Measurements from ENCODE around the gene IL23R. TPM values are rescaled to one million over a fixed set of nuclear protein-coding genes. Genes with fewer than 3 reads are reported as not detected.

The IL23R gene
- total and polyA plus RNA-seq, 4 donors, result 0.08 to 0.09 TPM; not detected in 2

- Histone ChIP-seq H3K4me3 (ENCODE audit: low read depth in 1 of 3, low read length in 3 of 3) (no peak overlapping the region), H3K9ac (ENCODE audit: low read depth in 1 of 2, low read length in 2 of 2) (no peak overlapping the region), H3K4me1 (ENCODE audit: control insufficient read depth in 4 of 4, insufficient read depth in 4 of 4, low read length in 3 of 4) (no peaks in the 10 kb centered on the region), H3K36me3 (ENCODE audit: control insufficient read depth in 4 of 4, insufficient read depth in 3 of 4, low read depth in 1 of 4, low read length in 3 of 4) (no peaks in the 10 kb centered on the region), H3K27me3 (ENCODE audit: control insufficient read depth in 4 of 4, insufficient read depth in 4 of 4, low read length in 3 of 4) (no peaks in the 10 kb centered on the region), H3K27ac (ENCODE audit: low read depth in 1 of 2, low read length in 2 of 2) (no peak overlapping the region), H3K9me3 (ENCODE audit: control insufficient read depth in 4 of 4, low read length in 3 of 4) (no peaks in the 10 kb centered on the region)
- DNase-seq (ENCODE audit: low spot score), result no peak
- WGBS, result 89% methylated on average over 3 of the region's 3 CpGs
- TF ChIP-seq RXRA (IDR thresholded peaks at IDR 0.05), result no peak
- no peak for TF ChIP-seq ZBTB33 (IDR thresholded peaks at IDR 0.05)
- TF ChIP-seq FOXA2 (IDR thresholded peaks at IDR 0.05), result no peak
- no peak for TF ChIP-seq SP1 (IDR thresholded peaks at IDR 0.05)
- TF ChIP-seq HNF4G (IDR thresholded peaks at IDR 0.05), result no peak
- TF ChIP-seq TAF1 (conservative IDR thresholded peaks at IDR 0.05), result no peak
- TF ChIP-seq HNF4A (conservative IDR thresholded peaks at IDR 0.05), result no peak
- TF ChIP-seq, protein P1, sequence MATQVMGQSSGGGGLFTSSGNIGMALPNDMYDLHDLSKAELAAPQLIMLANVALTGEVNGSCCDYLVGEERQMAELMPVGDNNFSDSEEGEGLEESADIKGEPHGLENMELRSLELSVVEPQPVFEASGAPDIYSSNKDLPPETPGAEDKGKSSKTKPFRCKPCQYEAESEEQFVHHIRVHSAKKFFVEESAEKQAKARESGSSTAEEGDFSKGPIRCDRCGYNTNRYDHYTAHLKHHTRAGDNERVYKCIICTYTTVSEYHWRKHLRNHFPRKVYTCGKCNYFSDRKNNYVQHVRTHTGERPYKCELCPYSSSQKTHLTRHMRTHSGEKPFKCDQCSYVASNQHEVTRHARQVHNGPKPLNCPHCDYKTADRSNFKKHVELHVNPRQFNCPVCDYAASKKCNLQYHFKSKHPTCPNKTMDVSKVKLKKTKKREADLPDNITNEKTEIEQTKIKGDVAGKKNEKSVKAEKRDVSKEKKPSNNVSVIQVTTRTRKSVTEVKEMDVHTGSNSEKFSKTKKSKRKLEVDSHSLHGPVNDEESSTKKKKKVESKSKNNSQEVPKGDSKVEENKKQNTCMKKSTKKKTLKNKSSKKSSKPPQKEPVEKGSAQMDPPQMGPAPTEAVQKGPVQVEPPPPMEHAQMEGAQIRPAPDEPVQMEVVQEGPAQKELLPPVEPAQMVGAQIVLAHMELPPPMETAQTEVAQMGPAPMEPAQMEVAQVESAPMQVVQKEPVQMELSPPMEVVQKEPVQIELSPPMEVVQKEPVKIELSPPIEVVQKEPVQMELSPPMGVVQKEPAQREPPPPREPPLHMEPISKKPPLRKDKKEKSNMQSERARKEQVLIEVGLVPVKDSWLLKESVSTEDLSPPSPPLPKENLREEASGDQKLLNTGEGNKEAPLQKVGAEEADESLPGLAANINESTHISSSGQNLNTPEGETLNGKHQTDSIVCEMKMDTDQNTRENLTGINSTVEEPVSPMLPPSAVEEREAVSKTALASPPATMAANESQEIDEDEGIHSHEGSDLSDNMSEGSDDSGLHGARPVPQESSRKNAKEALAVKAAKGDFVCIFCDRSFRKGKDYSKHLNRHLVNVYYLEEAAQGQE (IDR thresholded peaks at IDR 0.05), result no peak
- TF ChIP-seq RAD21 (IDR thresholded peaks at IDR 0.05), result no peak
- no peak for TF ChIP-seq CTCF (IDR thresholded peaks at IDR 0.05; ENCODE audit: low read depth, low read length, missing input control)
- no peak for TF ChIP-seq EGR1 (IDR thresholded peaks at IDR 0.05; ENCODE audit: low read depth in 2 of 2)
- no peak for TF ChIP-seq GABPA (IDR thresholded peaks at IDR 0.05 in 1 of 2, conservative IDR thresholded peaks at IDR 0.05 in 1 of 2)
- no peak for TF ChIP-seq FOXA1 (IDR thresholded peaks at IDR 0.05)
- TF ChIP-seq JUND (IDR thresholded peaks at IDR 0.05), result no peak
- no peak for TF ChIP-seq YY1 (IDR thresholded peaks at IDR 0.05)
- TF ChIP-seq, protein P2, sequence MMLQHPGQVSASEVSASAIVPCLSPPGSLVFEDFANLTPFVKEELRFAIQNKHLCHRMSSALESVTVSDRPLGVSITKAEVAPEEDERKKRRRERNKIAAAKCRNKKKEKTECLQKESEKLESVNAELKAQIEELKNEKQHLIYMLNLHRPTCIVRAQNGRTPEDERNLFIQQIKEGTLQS (IDR thresholded peaks at IDR 0.05), result no peak
- no peak for TF ChIP-seq MAX (IDR thresholded peaks at IDR 0.05)
- TF ChIP-seq NR2F2 (IDR thresholded peaks at IDR 0.05), result no peak
These were observed 43.3 kb downstream of the IL23R start for GRCh38 chr1:67209521-67209920.

Measured in liver (tissue), 9 donors.